ENCODE data around the gene ZBTB7A.

The ZBTB7A gene

GRCh38 chr19:4077800-4078684, 11.3 kb upstream of the ZBTB7A start:
- no peak for DNase-seq (ENCODE audit: extremely low spot score)

GRCh38 chr19:4077007-4077374, 10.3 kb upstream of the ZBTB7A start:
- DNase-seq (ENCODE audit: extremely low spot score) = no peak
- CTCF ChIA-PET = interaction anchor here (0.6 kb wide), 1 partner anchor 54 kb away, joined by 5 read pairs; no protein-coding TSS in a partner anchor
- POLR2A ChIA-PET = interaction anchor here (1.1 kb wide), 1 partner anchor 11 kb away, joined by 3 read pairs; no protein-coding TSS in a partner anchor
- no peak for TF ChIP-seq HDGF (IDR thresholded peaks at IDR 0.05; ENCODE audit: borderline replicate concordance)
- TF ChIP-seq FOXK2 (IDR thresholded peaks at IDR 0.05) = no peak

More at GRCh38 chr19:4077800-4078684, 11.3 kb upstream of the ZBTB7A start:
- TF ChIP-seq SUZ12 (IDR thresholded peaks at IDR 0.05) (no peak), FOXK2 (IDR thresholded peaks at IDR 0.05) (no peak), ZNF384 (IDR thresholded peaks at IDR 0.05) (no peak), CTBP1 (IDR thresholded peaks at IDR 0.05; ENCODE audit: borderline replicate concordance) (no peak), ELF4 (IDR thresholded peaks at IDR 0.05) (no peak), FOXM1 (IDR thresholded peaks at IDR 0.05; ENCODE audit: borderline replicate concordance) (no peak), TARDBP (IDR thresholded peaks at IDR 0.05) (no peak), SP1 (IDR thresholded peaks at IDR 0.05) (no peak), ARNT (IDR thresholded peaks at IDR 0.05) (no peak), BHLHE40 (IDR thresholded peaks at IDR 0.05; ENCODE audit: borderline replicate concordance) (no peak), NFRKB (IDR thresholded peaks at IDR 0.05) (no peak), L3MBTL2 (conservative IDR thresholded peaks at IDR 0.05) (no peak), HDGF (IDR thresholded peaks at IDR 0.05; ENCODE audit: borderline replicate concordance) (no peak), PKNOX1 (IDR thresholded peaks at IDR 0.05) (no peak), FOXA1 (IDR thresholded peaks at IDR 0.05) (no peak), LEF1 (IDR thresholded peaks at IDR 0.05; ENCODE audit: borderline replicate concordance) (no peak)
- CTCF ChIA-PET = no interaction called here
- POLR2A ChIA-PET = interaction anchor here (1.1 kb wide), 1 partner anchor 12 kb away, joined by 3 read pairs; no protein-coding TSS in a partner anchor

- ChIA-PET POLR2A (no interaction called here), CTCF (no interaction called here)
- no peak for TF ChIP-seq PKNOX1 (IDR thresholded peaks at IDR 0.05)
- no peak for TF ChIP-seq HDGF (IDR thresholded peaks at IDR 0.05; ENCODE audit: borderline replicate concordance)
- no peak for TF ChIP-seq BHLHE40 (IDR thresholded peaks at IDR 0.05; ENCODE audit: borderline replicate concordance)
- TF ChIP-seq LEF1 (IDR thresholded peaks at IDR 0.05; ENCODE audit: borderline replicate concordance) = no peak
- TF ChIP-seq FOXM1 (IDR thresholded peaks at IDR 0.05; ENCODE audit: borderline replicate concordance) = no peak
- DNase-seq (ENCODE audit: extremely low spot score) = no peak
Measured at GRCh38 chr19:4075373-4075772, 8.7 kb upstream of the ZBTB7A start.

- TF ChIP-seq FOXM1 (IDR thresholded peaks at IDR 0.05; ENCODE audit: borderline replicate concordance) (no peak), ELF4 (IDR thresholded peaks at IDR 0.05) (no peak), HDGF (IDR thresholded peaks at IDR 0.05; ENCODE audit: borderline replicate concordance) (no peak), NFRKB (IDR thresholded peaks at IDR 0.05) (no peak), SP1 (IDR thresholded peaks at IDR 0.05) (no peak), FOXK2 (IDR thresholded peaks at IDR 0.05) (no peak), ZNF384 (IDR thresholded peaks at IDR 0.05) (no peak)
- no peak for DNase-seq (ENCODE audit: extremely low spot score)
- CTCF ChIA-PET = no interaction called here
- POLR2A ChIA-PET = no interaction called here
Measured at GRCh38 chr19:4071610-4072009, 4.9 kb upstream of the ZBTB7A start.

GRCh38 chr19:4069331-4069959, 2.7 kb upstream of the ZBTB7A start:
- DNase-seq (ENCODE audit: extremely low spot score) = no peak
- ChIA-PET CTCF (no interaction called here), POLR2A (no interaction called here)
- TF ChIP-seq PKNOX1 (IDR thresholded peaks at IDR 0.05) (no peak), FOXA1 (IDR thresholded peaks at IDR 0.05) (no peak), FOXK2 (IDR thresholded peaks at IDR 0.05) (no peak), SUZ12 (IDR thresholded peaks at IDR 0.05) (no peak), TARDBP (IDR thresholded peaks at IDR 0.05) (no peak), L3MBTL2 (conservative IDR thresholded peaks at IDR 0.05) (no peak), HDGF (IDR thresholded peaks at IDR 0.05; ENCODE audit: borderline replicate concordance) (no peak), NFRKB (IDR thresholded peaks at IDR 0.05) (no peak), SP1 (IDR thresholded peaks at IDR 0.05) (no peak)

GRCh38 chr19:4068047-4068966, 1.6 kb upstream of the ZBTB7A start:
- no peak for DNase-seq (ENCODE audit: extremely low spot score)
- TF ChIP-seq TARDBP (IDR thresholded peaks at IDR 0.05) (no peak), ELF4 (IDR thresholded peaks at IDR 0.05) (no peak), NFRKB (IDR thresholded peaks at IDR 0.05) (no peak), LEF1 (IDR thresholded peaks at IDR 0.05; ENCODE audit: borderline replicate concordance) (no peak), L3MBTL2 (conservative IDR thresholded peaks at IDR 0.05) (no peak), SUZ12 (IDR thresholded peaks at IDR 0.05) (no peak), HDGF (IDR thresholded peaks at IDR 0.05; ENCODE audit: borderline replicate concordance) (no peak), FOXM1 (IDR thresholded peaks at IDR 0.05; ENCODE audit: borderline replicate concordance) (no peak), ARNT (IDR thresholded peaks at IDR 0.05) (no peak), ZNF384 (IDR thresholded peaks at IDR 0.05) (no peak), CTBP1 (IDR thresholded peaks at IDR 0.05; ENCODE audit: borderline replicate concordance) (no peak)
- POLR2A ChIA-PET = no interaction called here
- CTCF ChIA-PET = no interaction called here

Data from HEK293T (cell line).